ENCODE results near the gene REL.
"Not testable (repeated sequence)": the region's sequence is repeated elsewhere in the genome, so short reads cannot be mapped to it uniquely, and the experiment has no call there.

The REL gene

GRCh38 chr2:60881047-60881932 lies at the start of gene REL:
Gene REL (plus strand): TSS chr2:60881574. CDS start chr2:60881841, 267 bp downstream.
- DNase-seq (ENCODE audit: low read depth, low spot score) = peak; percentile 79

GRCh38 chr2:60831921-60832320 lies 49.5 kb upstream of the REL start:
- no peak for DNase-seq (ENCODE audit: low read depth, low spot score)

- DNase-seq (ENCODE audit: low read depth, low spot score) = no peak
These were observed 48.8 kb upstream of the REL start for GRCh38 chr2:60832621-60833020.

- no peak for DNase-seq (ENCODE audit: low read depth, low spot score)
These were observed 47.1 kb upstream of the REL start for GRCh38 chr2:60834270-60834717.

GRCh38 chr2:60836491-60836890 lies 44.9 kb upstream of the REL start:
- no peak for DNase-seq (ENCODE audit: low read depth, low spot score)

- no peak for DNase-seq (ENCODE audit: low read depth, low spot score)
These were observed 44.3 kb upstream of the REL start for GRCh38 chr2:60837123-60837522.

- no peak for DNase-seq (ENCODE audit: low read depth, low spot score)
These were observed 42.9 kb upstream of the REL start for GRCh38 chr2:60838481-60838880.

- DNase-seq (ENCODE audit: low read depth, low spot score) = no peak
These were observed 42.1 kb upstream of the REL start for GRCh38 chr2:60839126-60839813.

GRCh38 chr2:60840880-60841279 lies 40.5 kb upstream of the REL start:
- no peak for DNase-seq (ENCODE audit: low read depth, low spot score)

GRCh38 chr2:60843006-60843405 lies 38.4 kb upstream of the REL start:
- DNase-seq (ENCODE audit: low read depth, low spot score) = no peak

GRCh38 chr2:60844105-60844504 lies 37.3 kb upstream of the REL start:
- DNase-seq (ENCODE audit: low read depth, low spot score) = no peak

- DNase-seq (ENCODE audit: low read depth, low spot score) = no peak
These were observed 33.5 kb upstream of the REL start for GRCh38 chr2:60847854-60848253.

GRCh38 chr2:60849187-60849586 lies 32.2 kb upstream of the REL start:
- no peak for DNase-seq (ENCODE audit: low read depth, low spot score)

- no peak for DNase-seq (ENCODE audit: low read depth, low spot score)
These were observed 29.0 kb upstream of the REL start for GRCh38 chr2:60852282-60852860.

GRCh38 chr2:60853531-60853930 lies 27.8 kb upstream of the REL start:
- no peak for DNase-seq (ENCODE audit: low read depth, low spot score)

GRCh38 chr2:60855989-60856669 lies 25.2 kb upstream of the REL start:
- no peak for DNase-seq (ENCODE audit: low read depth, low spot score)

- no peak for DNase-seq (ENCODE audit: low read depth, low spot score)
These were observed 24.3 kb upstream of the REL start for GRCh38 chr2:60857056-60857455.

GRCh38 chr2:60858897-60859311 lies 22.5 kb upstream of the REL start:
- DNase-seq (ENCODE audit: low read depth, low spot score) = no peak

GRCh38 chr2:60861736-60862135 lies 19.6 kb upstream of the REL start:
- DNase-seq (ENCODE audit: low read depth, low spot score) = no peak

- no peak for DNase-seq (ENCODE audit: low read depth, low spot score)
These were observed 18.7 kb upstream of the REL start for GRCh38 chr2:60862642-60863041.

- not testable (repeated sequence) for DNase-seq (ENCODE audit: low read depth, low spot score)
These were observed 16.0 kb upstream of the REL start for GRCh38 chr2:60865361-60865760.

- no peak for DNase-seq (ENCODE audit: low read depth, low spot score)
These were observed 14.4 kb upstream of the REL start for GRCh38 chr2:60867007-60867406.
